ENCODE results near the gene CAMKK1. TPM values are rescaled to one million over a fixed set of nuclear protein-coding genes. Genes with fewer than 3 reads are reported as not detected.

Gene CAMKK1
- polyA plus RNA-seq, 1 donor from 2014 or later = 8.9 TPM

GRCh38 chr17:3915995-3916696 is 23.3 kb upstream of the CAMKK1 start, which contains the start of gene P2RX1:
Gene P2RX1 (minus strand): TSS chr17:3916465. CDS start chr17:3916225, 240 bp downstream.
- Histone ChIP-seq H3K36me3 (ENCODE audit: insufficient read depth, low read length) (no peaks in the 10 kb centered on the region), H3K27ac (ENCODE audit: low read length) (no peak within 1 kb of the TSS), H3K9me3 (ENCODE audit: low read length) (no peaks in the 10 kb centered on the region), H3K4me2 (ENCODE audit: low read length) (no peak within 1 kb of the TSS), H3K27me3 (ENCODE audit: insufficient read depth, low read depth, low read length) (no peaks in the 10 kb centered on the region), H2AFZ (ENCODE audit: low read depth, low read length) (no peak within 1 kb of the TSS), H3K79me2 (replicated peaks; ENCODE audit: insufficient read depth, low read length) (no peaks in the 10 kb centered on the region), H3K4me3 (ENCODE audit: low read length) (no peak within 1 kb of the TSS), H3K9me2 (ENCODE audit: insufficient read depth, low read length) (no peaks in the 10 kb centered on the region), H3K9ac (ENCODE audit: low read length) (no peak within 1 kb of the TSS), H3F3A (ENCODE audit: insufficient read depth, low read length, poor library complexity, severe bottlenecking) (no peaks in the 10 kb centered on the region), H4K20me1 (ENCODE audit: insufficient read depth) (no peaks in the 10 kb centered on the region)
- TF ChIP-seq SMC3 (conservative IDR thresholded peaks at IDR 0.05; ENCODE audit: poor library complexity) (no peak), POLR2AphosphoS5 (IDR thresholded peaks at IDR 0.05) (no peak), CTCF (IDR thresholded peaks at IDR 0.05; ENCODE audit: poor library complexity, severe bottlenecking) (no peak), TAF1 (IDR thresholded peaks at IDR 0.05; ENCODE audit: low read depth) (no peak), RAD21 (conservative IDR thresholded peaks at IDR 0.05) (no peak), EZH2 (IDR thresholded peaks at IDR 0.05; ENCODE audit: borderline replicate concordance, insufficient read depth, low read length, poor library complexity, severe bottlenecking) (no peak), REST (IDR thresholded peaks at IDR 0.05; ENCODE audit: borderline replicate concordance) (no peak), MXI1 (conservative IDR thresholded peaks at IDR 0.05; ENCODE audit: poor library complexity, severe bottlenecking) (no peak), EP300 (conservative IDR thresholded peaks at IDR 0.05; ENCODE audit: poor library complexity, severe bottlenecking) (no peak)

GRCh38 chr17:3915581-3915994 is 22.7 kb upstream of the CAMKK1 start:
- Histone ChIP-seq H3F3A (ENCODE audit: insufficient read depth, low read length, poor library complexity, severe bottlenecking) (no peaks in the 10 kb centered on the region), H3K79me2 (replicated peaks; ENCODE audit: insufficient read depth, low read length) (no peaks in the 10 kb centered on the region), H2AFZ (ENCODE audit: low read depth, low read length) (no peak overlapping the region), H3K9ac (ENCODE audit: low read length) (no peak overlapping the region), H3K27me3 (ENCODE audit: insufficient read depth, low read depth, low read length) (no peaks in the 10 kb centered on the region), H3K36me3 (ENCODE audit: insufficient read depth, low read length) (no peaks in the 10 kb centered on the region), H3K27ac (ENCODE audit: low read length) (no peak overlapping the region), H3K9me3 (ENCODE audit: low read length) (no peaks in the 10 kb centered on the region), H3K9me2 (ENCODE audit: insufficient read depth, low read length) (no peaks in the 10 kb centered on the region), H4K20me1 (ENCODE audit: insufficient read depth) (no peaks in the 10 kb centered on the region), H3K4me3 (ENCODE audit: low read length) (no peak overlapping the region), H3K4me2 (ENCODE audit: low read length) (no peak overlapping the region)
- TF ChIP-seq RAD21 (conservative IDR thresholded peaks at IDR 0.05) (no peak), EP300 (conservative IDR thresholded peaks at IDR 0.05; ENCODE audit: poor library complexity, severe bottlenecking) (no peak), REST (IDR thresholded peaks at IDR 0.05; ENCODE audit: borderline replicate concordance) (no peak), MXI1 (conservative IDR thresholded peaks at IDR 0.05; ENCODE audit: poor library complexity, severe bottlenecking) (no peak), EZH2 (IDR thresholded peaks at IDR 0.05; ENCODE audit: borderline replicate concordance, insufficient read depth, low read length, poor library complexity, severe bottlenecking) (no peak), TAF1 (IDR thresholded peaks at IDR 0.05; ENCODE audit: low read depth) (no peak), CTCF (IDR thresholded peaks at IDR 0.05; ENCODE audit: poor library complexity, severe bottlenecking) (no peak), POLR2AphosphoS5 (IDR thresholded peaks at IDR 0.05) (no peak), SMC3 (conservative IDR thresholded peaks at IDR 0.05; ENCODE audit: poor library complexity) (no peak)
